Testis (tissue), 2 donors: ENCODE measurements around the gene MTMR3.

Source experiments
- CTCF ChIP-seq, 3 experiments: fragments of 450-650 bp in 2 of 3; fragments of 200-600 bp in 1 of 3; sonication (generic) in 1 of 3; IDR thresholded peaks; one replicate each; pipeline ENCODE4 v1.5.1; 2016 to 2019; ENCODE audit warnings: antibody characterized with exemption in 3 of 3, mild to moderate bottlenecking in 2 of 3, moderate library complexity in 1 of 3
- POLR2A ChIP-seq: fragments of 450-650 bp; IDR thresholded peaks from one replicate; pipeline ENCODE4 v1.6.1; 2017; ENCODE audit warnings: antibody characterized with exemption, mild to moderate bottlenecking, moderate library complexity

GRCh38 chr22:29998627-29999384 lies 115.8 kb downstream of the MTMR3 start:
- TF ChIP-seq CTCF (IDR thresholded peaks at IDR 0.05): no peak
- no peak for TF ChIP-seq POLR2A
